Neuron (in vitro differentiated cells): ENCODE data around the gene NCOA1.
"Not testable (repeated sequence)": the region's sequence is repeated elsewhere in the genome, so short reads cannot be mapped to it uniquely, and the experiment has no call there.

ENCODE experiments used
- H2AFZ ChIP-seq: one replicate; pipeline ENCODE4 v1.6.1; 2013; ENCODE audit warnings: low read depth, mild to moderate bottlenecking, inconsistent platforms, low read length, moderate library complexity
- H3K27me3 ChIP-seq: one replicate; pipeline ENCODE4 v1.6.1; 2013; ENCODE audit warnings: low read length; ENCODE audit not compliant: insufficient read depth
- H3K36me3 ChIP-seq: one replicate; pipeline ENCODE4 v1.6.1; 2013; ENCODE audit warnings: low read length; ENCODE audit not compliant: insufficient read depth
- H3K4me1 ChIP-seq: one replicate; pipeline ENCODE4 v1.6.1; 2013; ENCODE audit warnings: low read length; ENCODE audit not compliant: insufficient read depth
- H3K4me3 ChIP-seq: 2 replicates; pipeline ENCODE4 v1.5.1; 2013; ENCODE audit warnings: mild to moderate bottlenecking, low read length, moderate library complexity
- H3K9me3 ChIP-seq: one replicate; pipeline ENCODE4 v1.6.1; 2013; ENCODE audit warnings: low read length

Gene NCOA1

GRCh38 chr2:24484677-24485076 is 6.4 kb upstream of the NCOA1 start:
- H2AFZ ChIP-seq, H3K9me3 ChIP-seq, H3K27me3 ChIP-seq, H3K36me3 ChIP-seq, H3K4me3 ChIP-seq, H3K4me1 ChIP-seq: not testable (repeated sequence)

DNA sequence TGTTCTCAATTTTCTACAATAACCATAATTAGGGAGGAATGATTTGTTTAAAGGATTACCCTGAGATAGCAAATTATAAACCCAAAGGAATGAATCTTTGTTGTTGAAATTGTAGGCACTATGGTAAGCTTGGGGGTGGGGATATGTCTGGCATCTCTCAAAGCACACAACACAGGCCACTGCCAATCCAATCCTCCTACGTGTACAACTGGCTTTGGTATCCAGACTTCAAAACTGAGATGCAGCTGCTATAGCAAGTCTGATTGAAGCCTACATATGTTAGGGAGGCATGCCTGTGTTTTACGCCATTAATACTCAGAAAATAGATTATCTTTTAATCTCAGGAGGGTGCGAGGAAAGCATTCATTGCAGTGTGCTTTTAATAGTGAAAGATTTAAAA is 5.9 kb upstream of the NCOA1 start:
- peaks cover 10% of the 10 kb centered on the region for H3K4me1 ChIP-seq
- H2AFZ ChIP-seq = no peak overlapping the region
- H3K36me3 ChIP-seq = no peaks in the 10 kb centered on the region

DNA sequence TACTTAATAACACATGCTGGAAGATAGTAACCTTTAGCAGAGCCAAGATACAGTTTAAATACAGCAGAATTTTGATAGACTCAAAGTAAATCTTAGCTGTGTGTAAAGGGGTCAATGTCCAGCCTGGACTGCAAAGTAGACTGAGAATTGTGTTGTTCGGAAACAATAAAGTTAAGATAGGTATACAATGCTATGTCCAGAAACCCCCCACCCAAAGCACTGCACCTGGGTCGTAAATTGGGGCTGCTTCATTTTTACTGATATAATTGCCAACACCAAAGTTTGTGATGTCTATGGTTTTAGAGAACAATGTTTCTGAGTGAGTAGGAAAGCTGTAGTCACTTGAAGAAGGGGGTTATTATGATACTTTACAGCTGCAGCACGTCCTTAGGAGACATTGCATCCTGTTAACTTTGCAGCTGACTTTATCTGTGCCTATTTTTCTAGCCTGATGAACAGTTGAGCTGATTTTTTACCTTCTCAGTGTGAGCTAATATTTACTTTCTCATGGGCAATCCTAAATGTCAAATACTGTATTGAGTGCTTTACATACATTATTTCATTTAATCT is 4.3 kb upstream of the NCOA1 start:
- H3K4me3 ChIP-seq = no peak overlapping the region
- no peak overlapping the region for H2AFZ ChIP-seq
- H3K4me1 ChIP-seq = peaks cover 10% of the 10 kb centered on the region
- H3K27me3 ChIP-seq = no peaks in the 10 kb centered on the region
- peaks cover 1% of the 10 kb centered on the region for H3K9me3 ChIP-seq
- no peaks in the 10 kb centered on the region for H3K36me3 ChIP-seq

More for the DNA sequence above, 5.9 kb upstream of the NCOA1 start:
- Histone ChIP-seq H3K9me3 (peaks cover 1% of the 10 kb centered on the region), H3K4me3 (no peak overlapping the region), H3K27me3 (no peaks in the 10 kb centered on the region)

GRCh38 chr2:24489465-24490180 is 1.4 kb upstream of the NCOA1 start:
- Histone ChIP-seq H3K4me3 (peak overlapping the region; percentile 48), H3K4me1 (peaks cover 32% of the 10 kb centered on the region), H3K27me3 (no peaks in the 10 kb centered on the region), H2AFZ (peak overlapping the region; percentile 85), H3K9me3 (peaks cover 1% of the 10 kb centered on the region), H3K36me3 (no peaks in the 10 kb centered on the region)

DNA sequence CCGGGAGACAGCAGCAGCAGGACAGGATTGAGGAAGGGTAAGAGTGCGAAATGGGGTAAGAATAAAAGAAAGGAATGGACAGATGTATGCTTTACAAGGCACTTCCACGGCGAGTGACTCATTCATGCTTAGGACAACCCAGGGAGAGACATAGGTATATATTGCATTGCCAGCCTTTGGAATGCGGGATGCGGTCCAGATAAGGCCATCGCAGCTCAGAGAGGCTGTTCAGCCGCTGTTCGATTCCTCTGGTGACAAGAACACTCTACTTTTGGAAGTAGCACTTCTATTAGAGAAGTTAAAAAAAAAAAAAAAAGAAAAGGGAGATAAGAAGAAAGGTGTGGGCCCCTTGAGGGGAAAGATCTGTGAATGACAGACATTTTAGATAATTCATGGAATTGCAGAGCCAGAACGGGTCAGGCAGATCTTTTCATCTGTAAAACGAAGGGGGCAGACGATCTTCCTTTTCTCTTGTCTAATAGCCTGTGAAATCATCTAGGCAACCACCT is 819 bp upstream of the NCOA1 start:
- Histone ChIP-seq H3K36me3 (no peaks in the 10 kb centered on the region), H3K27me3 (no peaks in the 10 kb centered on the region), H3K4me1 (peaks cover 33% of the 10 kb centered on the region), H3K4me3 (peak overlapping the region; percentile 48), H3K9me3 (no peaks in the 10 kb centered on the region), H2AFZ (peak overlapping the region; percentile 85)

- no peaks in the 10 kb centered on the region for H3K36me3 ChIP-seq
- H3K9me3 ChIP-seq = no peaks in the 10 kb centered on the region
- H2AFZ ChIP-seq = no peak overlapping the region
- peaks cover 33% of the 10 kb centered on the region for H3K4me1 ChIP-seq
- no peaks in the 10 kb centered on the region for H3K27me3 ChIP-seq
- peak overlapping the region; percentile 48 for H3K4me3 ChIP-seq
Observed at GRCh38 chr2:24491542-24492420, 727 bp downstream of the NCOA1 start.

- H2AFZ ChIP-seq = no peak overlapping the region
- no peaks in the 10 kb centered on the region for H3K36me3 ChIP-seq
- peaks cover 33% of the 10 kb centered on the region for H3K4me1 ChIP-seq
- H3K4me3 ChIP-seq = peak overlapping the region; percentile 48
- H3K27me3 ChIP-seq = no peaks in the 10 kb centered on the region
- no peaks in the 10 kb centered on the region for H3K9me3 ChIP-seq
Observed at GRCh38 chr2:24492421-24493279, 1.6 kb downstream of the NCOA1 start.

GRCh38 chr2:24493713-24494112 is 2.7 kb downstream of the NCOA1 start:
- H3K36me3 ChIP-seq = no peaks in the 10 kb centered on the region
- no peaks in the 10 kb centered on the region for H3K27me3 ChIP-seq
- peaks cover 33% of the 10 kb centered on the region for H3K4me1 ChIP-seq
- peak overlapping the region; percentile 48 for H3K4me3 ChIP-seq
- H2AFZ ChIP-seq = no peak overlapping the region
- H3K9me3 ChIP-seq = no peaks in the 10 kb centered on the region

DNA sequence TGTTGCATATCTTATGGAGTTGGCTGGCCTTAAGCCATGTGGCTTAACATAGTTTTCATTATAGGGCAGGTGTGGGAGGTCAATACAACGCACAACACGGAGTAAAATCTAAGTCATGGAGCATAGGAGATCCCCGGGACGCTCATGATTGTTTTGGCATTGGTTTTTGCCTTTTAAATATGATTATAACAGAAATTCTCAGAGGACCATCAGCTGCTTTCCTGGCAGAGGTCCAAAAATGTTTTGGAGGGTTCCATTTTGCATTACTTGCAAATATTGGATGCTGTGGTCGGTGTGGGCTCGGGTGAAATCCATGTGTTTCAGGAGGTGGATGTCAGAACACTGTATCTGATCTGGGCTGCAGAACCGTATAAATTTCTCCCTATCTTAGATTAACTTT is 3.4 kb downstream of the NCOA1 start:
- Histone ChIP-seq H3K4me3 (peak overlapping the region; percentile 48), H3K36me3 (no peaks in the 10 kb centered on the region), H3K9me3 (no peaks in the 10 kb centered on the region), H3K27me3 (no peaks in the 10 kb centered on the region), H3K4me1 (peaks cover 31% of the 10 kb centered on the region), H2AFZ (no peak overlapping the region)

DNA sequence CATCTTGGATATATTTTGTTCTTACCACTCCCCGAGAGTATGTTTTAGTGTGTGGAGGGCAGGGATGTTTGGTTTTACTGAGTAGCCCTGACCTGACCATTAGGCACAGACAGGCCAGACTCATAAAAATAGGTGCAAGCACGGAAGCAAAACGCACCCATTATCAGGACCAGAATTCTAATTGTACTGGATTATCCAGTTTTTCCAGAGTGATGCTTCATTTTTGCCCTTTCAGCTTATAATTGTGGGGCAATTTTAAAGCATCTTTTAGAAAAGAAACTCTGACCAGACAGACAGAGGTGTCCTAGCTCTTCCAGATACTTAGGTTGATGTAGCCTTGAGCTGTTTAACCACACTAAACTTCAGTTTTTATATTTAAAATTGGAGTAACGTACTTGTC is 4.4 kb downstream of the NCOA1 start:
- H2AFZ ChIP-seq = no peak overlapping the region
- H3K4me1 ChIP-seq = peaks cover 23% of the 10 kb centered on the region
- peaks cover 2% of the 10 kb centered on the region for H3K36me3 ChIP-seq
- no peaks in the 10 kb centered on the region for H3K27me3 ChIP-seq
- no peak overlapping the region for H3K4me3 ChIP-seq
- peaks cover 2% of the 10 kb centered on the region for H3K9me3 ChIP-seq

DNA sequence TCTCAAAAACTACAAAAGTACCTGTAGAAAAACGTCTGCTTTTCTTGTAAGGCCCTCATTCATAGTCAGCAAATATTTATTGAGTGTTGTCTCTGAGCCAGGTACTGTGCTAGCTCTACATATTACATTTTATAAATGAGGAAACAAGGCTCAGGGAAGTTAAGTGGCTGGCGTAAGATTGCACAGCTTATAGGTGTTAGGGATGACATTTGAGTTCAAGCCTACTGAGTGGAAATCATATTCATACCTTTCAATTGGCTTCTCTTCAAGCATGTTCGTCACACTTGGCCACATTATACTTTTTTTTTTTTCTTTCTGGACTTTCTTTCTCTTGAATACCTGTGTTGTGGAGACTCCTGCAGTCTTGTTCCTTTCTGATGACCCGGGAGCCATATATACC is 5.9 kb downstream of the NCOA1 start:
- Histone ChIP-seq H2AFZ (no peak overlapping the region), H3K4me1 (peaks cover 27% of the 10 kb centered on the region), H3K27me3 (no peaks in the 10 kb centered on the region), H3K4me3 (no peak overlapping the region), H3K36me3 (peaks cover 2% of the 10 kb centered on the region), H3K9me3 (peaks cover 2% of the 10 kb centered on the region)

DNA sequence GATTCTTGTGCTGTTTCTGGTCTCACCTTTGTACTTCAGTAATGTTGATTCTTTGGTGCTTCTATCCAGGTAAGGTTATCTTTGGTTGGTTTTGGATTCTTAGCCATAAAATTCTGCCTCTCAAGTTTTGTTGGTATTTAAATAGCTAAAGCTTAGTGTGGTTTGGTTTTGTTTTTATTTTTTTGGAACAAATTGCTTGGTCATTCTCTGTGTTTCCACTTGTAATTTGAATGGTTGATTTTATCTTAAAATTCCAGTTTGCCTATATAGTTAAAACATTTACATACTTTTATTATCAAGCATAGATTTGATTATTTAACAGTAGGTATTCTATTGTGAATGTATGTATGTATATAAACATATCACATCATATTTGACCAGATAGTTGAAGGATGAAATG is 6.6 kb downstream of the NCOA1 start:
- Histone ChIP-seq H2AFZ (no peak overlapping the region), H3K27me3 (no peaks in the 10 kb centered on the region), H3K4me3 (no peak overlapping the region), H3K9me3 (peaks cover 2% of the 10 kb centered on the region), H3K4me1 (peaks cover 24% of the 10 kb centered on the region), H3K36me3 (peaks cover 2% of the 10 kb centered on the region)
